C4-2B (cell line): ENCODE results near the gene KIF26B.

Source experiments
- H3K27ac ChIP-seq: fragments of 450-650 bp; 2 replicates; pipeline ENCODE4 v1.5.1; 2017
- CTCF ChIP-seq: fragments of 450-650 bp; conservative IDR thresholded peaks from 2 replicates; pipeline ENCODE4 v1.5.1; 2017; ENCODE audit warnings: mild to moderate bottlenecking
- ZFX ChIP-seq: fragments of 450-650 bp; IDR thresholded peaks from 2 replicates; pipeline ENCODE4 v1.6.1; 2017

The KIF26B gene

GRCh38 chr1:245216366-245217115, 61.8 kb downstream of the KIF26B start:
- TF ChIP-seq ZFX (no peak), CTCF (no peak)
- no peak overlapping the region for H3K27ac ChIP-seq

GRCh38 chr1:245217853-245218608, 63.2 kb downstream of the KIF26B start:
- TF ChIP-seq CTCF (no peak), ZFX (no peak)
- no peak overlapping the region for H3K27ac ChIP-seq

GRCh38 chr1:245220381-245220985, 65.7 kb downstream of the KIF26B start:
- no peak overlapping the region for H3K27ac ChIP-seq
- TF ChIP-seq CTCF (no peak), ZFX (no peak)

- H3K27ac ChIP-seq = no peak overlapping the region
- no peak for TF ChIP-seq ZFX
- TF ChIP-seq CTCF = no peak
Observed at GRCh38 chr1:245221805-245222204, 67.0 kb downstream of the KIF26B start.

GRCh38 chr1:245222931-245223595, 68.3 kb downstream of the KIF26B start:
- no peak for TF ChIP-seq CTCF
- no peak for TF ChIP-seq ZFX
- H3K27ac ChIP-seq = no peak overlapping the region

- no peak overlapping the region for H3K27ac ChIP-seq
- no peak for TF ChIP-seq CTCF
- TF ChIP-seq ZFX = no peak
Observed at GRCh38 chr1:245225322-245226202, 70.8 kb downstream of the KIF26B start.
